ENCODE data around the gene FAR2.

Gene FAR2

GRCh38 chr12:29150462-29150861, 1.4 kb downstream of the FAR2 start:
- CTCF ChIA-PET = no interaction called here
- Histone ChIP-seq H3K27ac (ENCODE audit: extremely low read depth, low read depth, low read length) (0 out of 2 replicates have a peak overlapping the region, but pooled peaks have one; percentile 82), H3K4me3 (ENCODE audit: low read depth, low read length) (no peak overlapping the region), H3K4me1 (ENCODE audit: control insufficient read depth, insufficient read depth, low read length) (peaks cover 7% of the 10 kb centered on the region), H3K36me3 (ENCODE audit: control insufficient read depth in 2 of 2, insufficient read depth in 1 of 2, low read length in 2 of 2) (no peaks in the 10 kb centered on the region), H3K9me3 (ENCODE audit: control insufficient read depth, insufficient read depth, low read depth, low read length) (no peaks in the 10 kb centered on the region)
- POLR2A ChIA-PET = no interaction called here
- TF ChIP-seq KLF8 (tag by site-specific recombination; IDR thresholded peaks at IDR 0.05) = no peak
- peak; percentile 0; the same call in 1 of the 2 replicates for TF ChIP-seq PRDM4 (tag by site-specific recombination; IDR thresholded peaks at IDR 0.05)
- no peak for TF ChIP-seq ZSCAN30 (tag by site-specific recombination; IDR thresholded peaks at IDR 0.05)
- no peak for TF ChIP-seq PRDM1 (tag by site-specific recombination; IDR thresholded peaks at IDR 0.05)
- no peak for TF ChIP-seq ZNF473 (tag by site-specific recombination; IDR thresholded peaks at IDR 0.05)

- peak; percentile 72; the same call in 1 of the 2 replicates for TF ChIP-seq ATF2 (tag by site-specific recombination; IDR thresholded peaks at IDR 0.05; ENCODE audit: low read depth)
- no peak for TF ChIP-seq ZXDB (tag by site-specific recombination; IDR thresholded peaks at IDR 0.05)
- peak; percentile 78 for TF ChIP-seq ZNF510 (tag by site-specific recombination; IDR thresholded peaks at IDR 0.05; ENCODE audit: insufficient replicate concordance)
- Histone ChIP-seq H3K36me3 (ENCODE audit: control insufficient read depth in 2 of 2, insufficient read depth in 1 of 2, low read length in 2 of 2) (no peaks in the 10 kb centered on the region), H3K27ac (ENCODE audit: extremely low read depth, low read depth, low read length) (no peak overlapping the region; the same call in 1 of the 2 replicates), H3K9me3 (ENCODE audit: control insufficient read depth, insufficient read depth, low read depth, low read length) (no peaks in the 10 kb centered on the region), H3K4me3 (ENCODE audit: low read depth, low read length) (no peak overlapping the region), H3K4me1 (ENCODE audit: control insufficient read depth, insufficient read depth, low read length) (peaks cover 7% of the 10 kb centered on the region)
- CTCF ChIA-PET = no interaction called here
- POLR2A ChIA-PET = no interaction called here
Measured at GRCh38 chr12:29152223-29152868, 3.3 kb downstream of the FAR2 start.

GRCh38 chr12:29152981-29153630, 4.0 kb downstream of the FAR2 start:
- Histone ChIP-seq H3K36me3 (ENCODE audit: control insufficient read depth in 2 of 2, insufficient read depth in 1 of 2, low read length in 2 of 2) (no peaks in the 10 kb centered on the region), H3K4me1 (ENCODE audit: control insufficient read depth, insufficient read depth, low read length) (peaks cover 7% of the 10 kb centered on the region), H3K27ac (ENCODE audit: extremely low read depth, low read depth, low read length) (no peak overlapping the region), H3K9me3 (ENCODE audit: control insufficient read depth, insufficient read depth, low read depth, low read length) (no peaks in the 10 kb centered on the region), H3K4me3 (ENCODE audit: low read depth, low read length) (no peak overlapping the region)
- CTCF ChIA-PET = no interaction called here
- TF ChIP-seq ZNF48 (tag by site-specific recombination; IDR thresholded peaks at IDR 0.05) (no peak), MYNN (tag by site-specific recombination; IDR thresholded peaks at IDR 0.05; ENCODE audit: borderline replicate concordance) (no peak), ZBTB11 (tag by site-specific recombination; conservative IDR thresholded peaks at IDR 0.05; ENCODE audit: low read depth) (no peak), PATZ1 (tag by site-specific recombination; IDR thresholded peaks at IDR 0.05) (no peak), REPIN1 (tag by site-specific recombination; IDR thresholded peaks at IDR 0.05; ENCODE audit: low read depth) (no peak), ZNF488 (tag by site-specific recombination; IDR thresholded peaks at IDR 0.05) (no peak), ZNF311 (tag by site-specific recombination; IDR thresholded peaks at IDR 0.05; ENCODE audit: borderline replicate concordance) (no peak), ZNF138 (tag by site-specific recombination; IDR thresholded peaks at IDR 0.05; ENCODE audit: borderline replicate concordance) (no peak), ZNF544 (tag by site-specific recombination; IDR thresholded peaks at IDR 0.05) (no peak), ZNF214 (tag by site-specific recombination; IDR thresholded peaks at IDR 0.05; ENCODE audit: borderline replicate concordance) (no peak), ZNF394 (tag by site-specific recombination; IDR thresholded peaks at IDR 0.05; ENCODE audit: borderline replicate concordance) (no peak), ZNF473 (tag by site-specific recombination; IDR thresholded peaks at IDR 0.05) (no peak)
- POLR2A ChIA-PET = no interaction called here
